ENCODE results near the gene TEX54. TPM values are rescaled to one million over a fixed set of nuclear protein-coding genes. Genes with fewer than 3 reads are reported as not detected.
"Not testable (repeated sequence)": the region's sequence is repeated elsewhere in the genome, so short reads cannot be mapped to it uniquely, and the experiment has no call there.

TEX54 gene
- total and polyA plus RNA-seq, 2 of the 13 experiments (the other 11 are each of a cell fraction or from before 2014, with no cell fraction given): not detected

DNA sequence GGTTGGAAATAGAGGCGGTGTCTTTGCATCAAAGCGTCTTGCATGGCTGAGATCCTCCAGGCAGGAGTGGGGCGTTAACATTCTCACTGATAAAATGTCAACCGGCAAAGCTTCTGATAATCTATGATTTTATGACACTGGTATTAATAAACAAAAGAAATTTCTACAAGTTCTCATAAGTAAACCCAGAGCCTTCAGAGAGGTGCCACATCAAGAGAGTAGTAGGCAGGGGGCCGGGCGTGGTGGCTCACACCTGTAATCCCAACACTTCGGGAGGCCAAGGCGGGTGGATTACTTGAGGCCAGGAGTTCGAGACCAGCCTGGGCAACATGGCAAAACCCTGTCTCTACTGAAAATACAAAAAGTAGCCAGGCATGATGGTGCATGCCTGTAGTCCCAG lies 10.2 kb upstream of the TEX54 start:
- intact Hi-C loops (cut with micrococcal nuclease; ENCODE audit: unreplicated experiment): loop anchor here (5.0 kb wide), 1 partner anchor 116 kb away; the partner anchor contains the start of genes HNRNPUL2 and TTC9C

DNA sequence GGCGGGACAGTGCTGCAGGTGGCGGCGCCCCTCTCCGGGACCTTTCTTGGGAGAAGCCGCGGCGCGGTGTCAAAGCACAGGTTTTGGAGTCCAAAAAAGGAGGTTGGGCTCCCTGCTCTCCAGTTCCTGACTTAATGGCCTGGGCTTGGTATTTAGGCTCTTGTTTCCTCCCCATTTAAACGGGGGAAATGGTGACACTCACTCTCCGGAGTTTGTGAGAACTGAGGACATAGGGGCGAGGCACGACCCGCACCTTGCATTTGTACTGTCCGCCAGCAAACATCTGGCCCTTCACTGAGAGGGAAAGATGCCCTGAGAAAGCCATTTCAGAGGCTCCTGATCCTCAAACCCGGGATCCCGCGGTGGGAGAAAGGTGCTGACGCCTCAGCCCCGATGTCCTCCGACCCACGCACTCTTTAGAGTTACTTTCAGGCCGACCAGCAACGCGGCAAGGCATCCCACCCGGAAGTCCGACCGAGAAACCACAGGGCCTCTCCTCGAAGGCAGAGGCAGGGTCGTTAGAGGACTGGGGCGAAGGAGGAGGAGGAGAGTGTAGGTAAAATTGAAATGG lies 9.6 kb upstream of the TEX54 start:
- Histone ChIP-seq H4K20me1 (ENCODE audit: insufficient read depth, low read length) (no peaks in the 10 kb centered on the region), H3K9ac (ENCODE audit: insufficient read depth, low read depth, low read length) (peak overlapping the region; percentile 93), H3K27me3 (ENCODE audit: control insufficient read depth in 1 of 2, insufficient read depth in 2 of 2, low read length in 2 of 2) (no peaks in the 10 kb centered on the region; a peak in 1 of 5 replicates), H3K4me3 (replicated peaks in 1 of 3; ENCODE audit: insufficient read depth in 1 of 3, low read depth in 2 of 3, low read length in 3 of 3) (peak overlapping the region; percentile 64 to 76 (median 75)), H2AFZ (ENCODE audit: low read length) (no peak overlapping the region), H3K36me3 (replicated peaks in 1 of 2; ENCODE audit: control insufficient read depth in 1 of 2, insufficient read depth in 2 of 2, low read length in 2 of 2) (0 out of 5 replicates have a peak, but pooled peaks cover 0 to 5% of the 10 kb centered on the region in 2 experiments), H3K79me2 (ENCODE audit: insufficient read depth, low read length) (peaks cover 20% of the 10 kb centered on the region), H3K4me1 (ENCODE audit: insufficient read depth, low read length) (peaks cover 50% of the 10 kb centered on the region), H3K9me3 (ENCODE audit: low read length) (no peaks in the 10 kb centered on the region), H3K27ac (ENCODE audit: extremely low read length, insufficient read depth, low read length) (peak overlapping the region; percentile 95), H3K4me2 (ENCODE audit: low read depth, low read length) (peak overlapping the region; percentile 94)
- DNase-seq (ENCODE audit: low spot score) (no peak), FAIRE-seq (no peak), ATAC-seq (peak; percentile 2; the same call in 2 of the 3 replicates)
- intact Hi-C loops (cut with micrococcal nuclease; ENCODE audit: unreplicated experiment): loop anchor here (5.0 kb wide), 1 partner anchor 115 kb away; the partner anchor contains the start of genes HNRNPUL2 and TTC9C
- in situ Hi-C loops (cut with HindIII; ENCODE audit: extremely low pct_ligation_motif_present, low pct_unique_long_range_greater_than_20kb): no loop called here
- WGBS (ENCODE audit: low lambda C conversion rate): 5% methylated on average over 29 of the region's 30 CpGs
- CTCF ChIA-PET (ENCODE audit: low intra/inter-chr PET ratio, low total read pairs): no interaction called here
- POLR2A ChIA-PET: interaction anchor here (1.1 to 4.9 kb wide), 30 partner anchors 9 to 527 kb away, joined by 3 to 362 read pairs (median 16); partner anchors contain the start of genes B3GAT3, HNRNPUL2, MTA2 and NXF1
- TSS peak; percentile 97 for BruUV-seq (replicated peaks)
- TF ChIP-seq NCOA1 (CRISPR knock-in tag; IDR thresholded peaks at IDR 0.05) (0 out of 2 replicates have a peak, but pooled peaks have one; percentile 37), ZNF607 (CRISPR knock-in tag; IDR thresholded peaks at IDR 0.05; ENCODE audit: borderline replicate concordance) (0 out of 2 replicates have a peak, but pooled peaks have one; percentile 38), POLR2A (IDR thresholded peaks at IDR 0.05; ENCODE audit: insufficient read depth in 1 of 2, low read depth in 2 of 2, low read length in 2 of 2) (peak; percentile 27 to 41; a peak in 2 of 4 replicates), FOXK2 (IDR thresholded peaks at IDR 0.05) (no peak), ZFX (CRISPR knock-in tag; IDR thresholded peaks at IDR 0.05; ENCODE audit: low read depth) (peak; percentile 66), ZBTB8A (CRISPR knock-in tag; IDR thresholded peaks at IDR 0.05; ENCODE audit: borderline replicate concordance, low read depth) (no peak), SALL1 (CRISPR knock-in tag; IDR thresholded peaks at IDR 0.05) (peak; percentile 20; the same call in 1 of the 2 replicates), ZNF556 (CRISPR knock-in tag; IDR thresholded peaks at IDR 0.05; ENCODE audit: borderline replicate concordance) (peak; percentile 34; the same call in 1 of the 2 replicates), NFKBIZ (CRISPR knock-in tag; IDR thresholded peaks at IDR 0.05) (no peak), GATAD2A (CRISPR knock-in tag; IDR thresholded peaks at IDR 0.05) (peak; percentile 5; the same call in 1 of the 2 replicates), TOPORS (CRISPR knock-in tag; IDR thresholded peaks at IDR 0.05) (no peak), SRF (IDR thresholded peaks at IDR 0.05; ENCODE audit: low read depth, low read length) (no peak), ZNF441 (CRISPR knock-in tag; IDR thresholded peaks at IDR 0.05; ENCODE audit: borderline replicate concordance) (no peak)
- TF ChIP-seq, protein P1, sequence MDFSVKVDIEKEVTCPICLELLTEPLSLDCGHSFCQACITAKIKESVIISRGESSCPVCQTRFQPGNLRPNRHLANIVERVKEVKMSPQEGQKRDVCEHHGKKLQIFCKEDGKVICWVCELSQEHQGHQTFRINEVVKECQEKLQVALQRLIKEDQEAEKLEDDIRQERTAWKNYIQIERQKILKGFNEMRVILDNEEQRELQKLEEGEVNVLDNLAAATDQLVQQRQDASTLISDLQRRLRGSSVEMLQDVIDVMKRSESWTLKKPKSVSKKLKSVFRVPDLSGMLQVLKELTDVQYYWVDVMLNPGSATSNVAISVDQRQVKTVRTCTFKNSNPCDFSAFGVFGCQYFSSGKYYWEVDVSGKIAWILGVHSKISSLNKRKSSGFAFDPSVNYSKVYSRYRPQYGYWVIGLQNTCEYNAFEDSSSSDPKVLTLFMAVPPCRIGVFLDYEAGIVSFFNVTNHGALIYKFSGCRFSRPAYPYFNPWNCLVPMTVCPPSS (IDR thresholded peaks at IDR 0.05): no peak
- TF ChIP-seq, protein P2, sequence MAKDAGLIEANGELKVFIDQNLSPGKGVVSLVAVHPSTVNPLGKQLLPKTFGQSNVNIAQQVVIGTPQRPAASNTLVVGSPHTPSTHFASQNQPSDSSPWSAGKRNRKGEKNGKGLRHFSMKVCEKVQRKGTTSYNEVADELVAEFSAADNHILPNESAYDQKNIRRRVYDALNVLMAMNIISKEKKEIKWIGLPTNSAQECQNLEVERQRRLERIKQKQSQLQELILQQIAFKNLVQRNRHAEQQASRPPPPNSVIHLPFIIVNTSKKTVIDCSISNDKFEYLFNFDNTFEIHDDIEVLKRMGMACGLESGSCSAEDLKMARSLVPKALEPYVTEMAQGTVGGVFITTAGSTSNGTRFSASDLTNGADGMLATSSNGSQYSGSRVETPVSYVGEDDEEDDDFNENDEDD (CRISPR knock-in tag; IDR thresholded peaks at IDR 0.05; ENCODE audit: borderline replicate concordance): 0 out of 2 replicates have a peak, but pooled peaks have one; percentile 3

More for the DNA sequence above, 10.2 kb upstream of the TEX54 start:
- peak overlapping the region; percentile 95 for H3K27ac ChIP-seq (ENCODE audit: extremely low read length, insufficient read depth, low read length)
- peak overlapping the region; percentile 64 to 76 (median 75); a peak in 5 of 6 replicates for H3K4me3 ChIP-seq (replicated peaks in 1 of 3; ENCODE audit: insufficient read depth in 1 of 3, low read depth in 2 of 3, low read length in 3 of 3)
- BruUV-seq (replicated peaks); in situ Hi-C loops (cut with HindIII; ENCODE audit: extremely low pct_ligation_motif_present, low pct_unique_long_range_greater_than_20kb); H2AFZ ChIP-seq (ENCODE audit: low read length); H3K27me3 ChIP-seq (ENCODE audit: control insufficient read depth in 1 of 2, insufficient read depth in 2 of 2, low read length in 2 of 2); H3K36me3 ChIP-seq (replicated peaks in 1 of 2; ENCODE audit: control insufficient read depth in 1 of 2, insufficient read depth in 2 of 2, low read length in 2 of 2); CTCF ChIA-PET (ENCODE audit: low intra/inter-chr PET ratio, low total read pairs); H4K20me1 ChIP-seq (ENCODE audit: insufficient read depth, low read length); FAIRE-seq; DNase-seq (ENCODE audit: low spot score); ATAC-seq; H3K9me3 ChIP-seq (ENCODE audit: low read length): not testable (repeated sequence)
- 79% methylated on average over 9 of the region's 9 CpGs for WGBS (ENCODE audit: low lambda C conversion rate)
- peaks cover 44% of the 10 kb centered on the region for H3K4me1 ChIP-seq (ENCODE audit: insufficient read depth, low read length)
- H3K9ac ChIP-seq (ENCODE audit: insufficient read depth, low read depth, low read length): peak overlapping the region; percentile 93
- peaks cover 14% of the 10 kb centered on the region for H3K79me2 ChIP-seq (ENCODE audit: insufficient read depth, low read length)
- TF ChIP-seq ZBTB38 (CRISPR knock-in tag; IDR thresholded peaks at IDR 0.05) (peak; percentile 13; the same call in 1 of the 2 replicates), ZNF460 (CRISPR knock-in tag; IDR thresholded peaks at IDR 0.05; ENCODE audit: borderline replicate concordance) (peak; percentile 60; the same call in 1 of the 2 replicates), ZNF556 (CRISPR knock-in tag; IDR thresholded peaks at IDR 0.05; ENCODE audit: borderline replicate concordance) (0 out of 2 replicates have a peak, but pooled peaks have one; percentile 9)
- H3K4me2 ChIP-seq (ENCODE audit: low read depth, low read length): peak overlapping the region; percentile 94
- POLR2A ChIA-PET: interaction anchor here (1.1 to 4.9 kb wide), 5 partner anchors 8 to 89 kb away, joined by 3 to 51 read pairs (median 6); partner anchors contain the start of genes SLC3A2, TAF6L and ZBTB3
